ENCODE results near the gene LRRC52.
"Not testable (repeated sequence)": the region's sequence is repeated elsewhere in the genome, so short reads cannot be mapped to it uniquely, and the experiment has no call there.

The LRRC52 gene

GRCh38 chr1:165597883-165598675, 54.3 kb downstream of the LRRC52 start:
- no peak for TF ChIP-seq CTCF (conservative IDR thresholded peaks at IDR 0.05; ENCODE audit: low read length)
- peak; percentile 95 for DNase-seq (ENCODE audit: low read depth)
- H3K4me3 ChIP-seq (ENCODE audit: low read length) = peak overlapping the region; percentile 75

GRCh38 chr1:165598676-165599059, 54.9 kb downstream of the LRRC52 start:
- no peak for TF ChIP-seq CTCF (conservative IDR thresholded peaks at IDR 0.05; ENCODE audit: low read length)
- H3K4me3 ChIP-seq (ENCODE audit: low read length) = peak overlapping the region; percentile 75
- DNase-seq (ENCODE audit: low read depth) = no peak

GRCh38 chr1:165600793-165601192, 57.0 kb downstream of the LRRC52 start:
- DNase-seq (ENCODE audit: low read depth) = no peak
- H3K4me3 ChIP-seq (ENCODE audit: low read length) = no peak overlapping the region
- TF ChIP-seq CTCF (conservative IDR thresholded peaks at IDR 0.05; ENCODE audit: low read length) = no peak

- no peak overlapping the region for H3K4me3 ChIP-seq (ENCODE audit: low read length)
- no peak for TF ChIP-seq CTCF (conservative IDR thresholded peaks at IDR 0.05; ENCODE audit: low read length)
- no peak for DNase-seq (ENCODE audit: low read depth)
Observed at GRCh38 chr1:165603810-165604209, 60.0 kb downstream of the LRRC52 start.

- no peak for TF ChIP-seq CTCF (conservative IDR thresholded peaks at IDR 0.05; ENCODE audit: low read length)
- H3K4me3 ChIP-seq (ENCODE audit: low read length) = no peak overlapping the region
- DNase-seq (ENCODE audit: low read depth) = no peak
Observed at GRCh38 chr1:165605246-165605645, 61.4 kb downstream of the LRRC52 start.

GRCh38 chr1:165606676-165607075, 62.9 kb downstream of the LRRC52 start:
- DNase-seq (ENCODE audit: low read depth) = not testable (repeated sequence)

GRCh38 chr1:165610866-165611265, 67.1 kb downstream of the LRRC52 start:
- no peak for TF ChIP-seq CTCF (conservative IDR thresholded peaks at IDR 0.05; ENCODE audit: low read length)
- no peak for DNase-seq (ENCODE audit: low read depth)
- H3K4me3 ChIP-seq (ENCODE audit: low read length) = no peak overlapping the region

More at GRCh38 chr1:165606676-165607075, 62.9 kb downstream of the LRRC52 start:
- H3K4me3 ChIP-seq (ENCODE audit: low read length) = not testable (repeated sequence)

All from AG10803 (cell line).